ENCODE data around the gene GPR161. TPM values are rescaled to one million over a fixed set of nuclear protein-coding genes. Genes with fewer than 3 reads are reported as not detected.
"Not testable (repeated sequence)": the region's sequence is repeated elsewhere in the genome, so short reads cannot be mapped to it uniquely, and the experiment has no call there.

GPR161 gene
- total RNA-seq, 2 experiments from 2014 or later = 0.46 to 0.59 TPM

DNA sequence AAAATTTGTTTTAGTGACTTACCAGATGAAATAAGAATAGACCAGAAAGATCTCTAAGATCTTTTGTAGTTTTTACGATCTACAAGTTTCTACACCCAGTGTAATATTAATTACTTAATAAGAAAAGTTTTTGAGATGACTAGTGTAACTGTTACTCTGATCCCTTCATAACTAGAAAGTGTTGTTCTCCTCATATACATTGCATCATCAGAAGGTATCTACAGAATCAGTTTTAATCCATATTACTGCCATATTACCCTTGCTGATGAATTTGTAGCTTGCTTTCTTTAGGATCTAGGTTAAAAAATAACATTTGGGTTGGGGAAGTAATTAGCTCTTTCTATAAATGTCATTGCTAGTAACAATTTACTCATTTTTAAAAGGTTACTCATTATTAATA, 72.5 kb downstream of the GPR161 start:
- ChIA-PET CTCF (interaction anchor here (0.6 to 0.7 kb wide), 2 partner anchors 18 to 36 kb away, joined by 3 read pairs; no protein-coding TSS in a partner anchor), POLR2A (interaction anchor here (0.6 kb wide), 1 partner anchor 12 kb away, joined by 4 read pairs; no protein-coding TSS in a partner anchor)

DNA sequence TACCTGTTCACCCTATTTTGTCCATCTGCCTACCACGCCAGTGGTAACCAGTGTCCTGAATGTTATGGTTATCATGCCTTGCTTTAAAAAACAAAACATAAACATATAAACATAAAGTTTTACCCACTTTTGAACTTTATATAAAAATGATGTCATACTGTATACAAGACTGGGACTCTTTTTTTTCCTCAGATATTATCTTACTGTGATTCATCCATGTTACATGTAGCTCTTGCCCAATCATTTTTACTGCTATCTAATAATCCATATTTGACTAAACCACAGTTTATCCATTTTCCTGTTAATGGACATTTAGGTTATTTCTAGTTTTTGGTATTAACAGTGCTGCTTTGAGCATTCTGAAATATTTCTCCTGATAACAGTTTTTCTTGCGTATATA, 78.8 kb downstream of the GPR161 start:
- ChIA-PET POLR2A (no interaction called here), CTCF (no interaction called here)

DNA sequence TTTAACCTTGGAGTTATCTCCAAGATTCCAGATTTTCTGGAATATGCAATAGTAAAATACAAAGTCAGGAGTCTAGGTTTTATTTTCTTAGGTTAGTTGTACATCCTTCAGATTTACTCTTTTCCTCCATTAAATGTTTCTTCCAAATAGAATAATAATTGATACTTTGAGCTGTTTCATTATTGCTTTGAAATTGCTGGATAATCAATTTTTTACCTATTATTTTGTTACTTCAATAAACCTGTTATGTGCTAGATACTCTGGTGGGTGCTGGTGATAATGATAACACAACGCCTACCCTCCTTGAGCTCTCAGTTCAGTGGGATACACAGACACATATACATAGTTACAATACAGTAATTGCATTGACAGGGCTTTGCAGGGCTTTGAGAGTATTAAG, 79.4 kb downstream of the GPR161 start:
- ChIA-PET CTCF (no interaction called here), POLR2A (no interaction called here)

GRCh38 chr1:168056152-168056551, 80.6 kb downstream of the GPR161 start:
- POLR2A ChIA-PET, CTCF ChIA-PET: not testable (repeated sequence)

- ChIA-PET POLR2A (no interaction called here), CTCF (no interaction called here)
Measured at GRCh38 chr1:168054117-168054516, 82.6 kb downstream of the GPR161 start.

DNA sequence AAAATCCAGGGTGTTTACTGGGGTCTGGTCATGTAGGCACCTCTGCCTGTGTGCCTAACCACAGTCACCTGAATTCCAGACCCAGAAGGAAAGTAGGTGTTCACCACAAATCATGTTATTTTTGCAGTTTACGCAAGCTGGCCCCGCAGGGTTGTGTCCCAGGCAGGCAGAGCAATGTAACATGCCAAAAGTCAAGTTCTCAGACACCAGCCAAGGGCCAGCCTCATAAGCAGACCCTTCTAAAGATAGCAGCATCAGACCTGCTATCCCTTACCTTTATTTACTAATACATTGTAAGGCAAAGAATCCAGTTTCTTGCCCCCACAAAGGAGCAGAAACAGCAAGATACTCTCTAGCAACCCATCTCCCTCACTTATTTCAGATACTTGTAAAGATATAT, 83.0 kb downstream of the GPR161 start:
- CTCF ChIA-PET = no interaction called here

DNA sequence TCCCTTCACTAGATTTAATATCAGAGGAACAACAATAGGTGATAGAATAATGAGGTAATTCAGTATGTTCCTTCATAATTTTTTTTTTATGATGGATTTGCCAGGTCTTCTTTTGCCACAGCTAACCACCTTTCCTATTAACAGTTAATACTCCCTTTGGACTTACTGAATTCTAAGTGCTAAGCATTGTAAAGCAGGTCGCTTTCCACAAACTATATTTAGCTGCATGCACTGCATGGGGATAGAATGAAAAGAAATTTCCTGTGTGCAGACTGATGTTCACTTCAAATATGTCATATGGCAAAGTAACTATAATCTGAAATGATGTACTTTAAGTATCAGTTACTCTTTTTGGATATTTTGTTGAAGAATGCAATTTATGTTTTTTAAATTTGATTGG, 85.8 kb downstream of the GPR161 start:
- ChIA-PET CTCF (interaction anchor here (0.8 kb wide), 1 partner anchor 158 kb away, joined by 3 read pairs; no protein-coding TSS in a partner anchor), POLR2A (no interaction called here)

More for the DNA sequence above, 83.0 kb downstream of the GPR161 start:
- POLR2A ChIA-PET = no interaction called here

DNA sequence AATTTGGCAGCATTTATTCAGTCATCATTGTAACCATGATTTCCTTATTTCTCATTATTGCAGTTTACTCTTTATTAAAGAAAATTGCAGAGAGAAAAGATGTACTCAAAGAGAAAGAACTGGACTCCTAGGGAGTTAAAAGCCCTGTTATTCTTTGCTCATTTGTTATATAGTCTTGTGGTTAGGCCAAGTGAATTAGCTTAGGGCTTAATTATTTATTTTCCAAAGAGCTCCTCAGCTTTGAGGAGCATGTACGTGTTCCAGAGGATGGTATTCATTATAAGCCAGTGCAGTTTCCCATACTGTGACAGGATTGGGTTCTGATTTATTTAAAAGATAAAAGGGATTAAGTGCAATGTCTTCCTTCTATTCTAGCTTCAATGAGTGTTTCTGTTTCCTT, 86.4 kb downstream of the GPR161 start:
- CTCF ChIA-PET = interaction anchor here (0.7 to 0.8 kb wide), 2 partner anchors 34 to 158 kb away, joined by 3 read pairs; no protein-coding TSS in a partner anchor

GRCh38 chr1:168045311-168045710, 91.4 kb downstream of the GPR161 start:
- CTCF ChIA-PET = no interaction called here
- POLR2A ChIA-PET = no interaction called here

More for the DNA sequence above, 86.4 kb downstream of the GPR161 start:
- POLR2A ChIA-PET = no interaction called here

DNA sequence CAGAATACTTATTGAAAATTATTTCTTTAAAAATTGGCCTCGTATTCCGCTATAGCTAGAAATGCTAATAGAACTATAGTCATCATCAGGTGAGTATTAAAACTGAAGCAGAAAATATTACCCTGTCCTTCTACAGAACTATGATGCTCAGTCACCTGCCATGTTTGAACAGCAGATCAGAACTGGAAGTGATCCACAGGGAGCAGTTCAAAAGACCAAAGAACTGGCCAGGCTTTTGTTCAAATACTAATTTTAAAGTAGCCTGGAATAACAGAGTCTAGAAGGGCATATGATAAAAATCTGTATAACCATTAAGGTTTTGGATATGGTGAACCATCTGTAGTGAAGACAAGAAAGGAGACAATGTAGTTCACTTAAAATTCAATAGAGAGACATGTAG, 94.4 kb downstream of the GPR161 start:
- ChIA-PET CTCF (no interaction called here), POLR2A (no interaction called here)

GRCh38 chr1:168035345-168035744, 101.4 kb downstream of the GPR161 start:
- CTCF ChIA-PET = no interaction called here
- POLR2A ChIA-PET = no interaction called here

GRCh38 chr1:168032029-168032428, 104.7 kb downstream of the GPR161 start:
- ChIA-PET POLR2A (no interaction called here), CTCF (no interaction called here)

GRCh38 chr1:168031627-168032026, 105.1 kb downstream of the GPR161 start:
- ChIA-PET CTCF (no interaction called here), POLR2A (no interaction called here)

- POLR2A ChIA-PET = no interaction called here
- CTCF ChIA-PET = interaction anchor here (0.6 kb wide), 1 partner anchor 402 kb away, joined by 3 read pairs; no protein-coding TSS in a partner anchor
Measured at GRCh38 chr1:168031198-168031597, 105.5 kb downstream of the GPR161 start.

Other genes starting within 250 kb of the GPR161 start
- not detected for gene ADCY10, start 222.8 kb downstream of the GPR161 start, total RNA-seq
- gene DCAF6, start 200.2 kb downstream of the GPR161 start, total RNA-seq = 10 to 100 TPM; 23.5 to 24.0 TPM
- 10 to 100 TPM; 54.4 to 56.0 TPM for gene MPC2, start 199.9 kb downstream of the GPR161 start, total RNA-seq
- 10 to 100 TPM; 40.4 to 43.4 TPM for gene TIPRL, start 42.0 kb upstream of the GPR161 start, total RNA-seq
- gene SFT2D2, start 89.1 kb upstream of the GPR161 start, total RNA-seq = 10 to 100 TPM; 41.4 to 41.9 TPM
- gene TBX19, start 143.9 kb upstream of the GPR161 start, total RNA-seq = under 1 TPM; 0.80 to 0.82 TPM